ENCODE measurements around the gene DGCR6L. TPM values are rescaled to one million over a fixed set of nuclear protein-coding genes. Genes with fewer than 3 reads are reported as not detected.

DGCR6L gene
- total RNA-seq (2022; extraction: Qiagen RNA extraction; ENCODE audit: low read depth): 29.8 to 44.3 TPM (median 42.0 TPM) in 5 replicates

DNA sequence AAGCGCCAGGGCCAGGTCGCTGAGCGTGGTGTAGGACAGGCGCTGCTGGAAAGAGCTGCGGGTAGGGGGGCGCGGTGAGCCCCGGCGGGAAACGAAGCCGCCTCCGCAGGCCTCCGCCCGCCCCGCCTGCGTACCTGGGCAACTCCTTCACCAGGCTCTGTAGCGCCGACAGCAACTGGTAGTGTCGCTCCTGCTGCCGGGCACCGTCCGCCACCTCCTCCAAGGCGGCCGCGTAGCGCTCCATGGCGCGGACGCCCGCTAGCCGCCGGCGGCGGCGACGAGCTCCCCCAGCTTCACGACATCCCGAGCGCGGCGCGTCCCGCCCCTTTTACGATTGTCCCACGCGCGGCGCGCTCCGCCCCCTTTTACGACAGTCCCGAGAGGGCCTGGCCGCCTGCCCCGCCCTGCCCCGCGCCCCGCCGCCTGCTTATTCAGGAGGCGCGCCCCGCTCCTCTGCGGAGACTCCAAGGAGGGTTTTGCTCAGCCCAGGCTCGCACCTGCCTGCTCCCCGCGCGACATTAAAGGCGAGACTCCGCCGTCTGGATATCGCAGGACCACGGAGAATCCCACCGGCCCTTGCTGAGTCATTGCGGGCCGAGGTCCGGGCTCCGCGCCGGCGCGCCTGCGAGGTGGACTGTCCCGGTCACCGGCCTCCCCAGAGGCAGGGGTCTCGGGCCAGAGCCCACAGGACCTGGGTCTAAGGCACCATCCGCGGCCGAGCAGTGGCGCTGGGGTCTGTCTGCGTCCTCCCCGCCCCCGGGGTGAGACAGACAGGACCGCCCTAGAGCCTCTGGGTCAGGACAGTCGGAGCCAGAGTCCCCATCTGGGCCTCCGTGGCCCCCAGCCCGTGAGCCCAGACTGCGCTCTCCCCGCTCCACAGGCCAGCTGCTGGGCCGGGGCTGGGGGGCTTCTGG lies at the start of gene DGCR6L:
Gene DGCR6L, minus strand, starts transcription at position 316 of the 914 bp plus-strand sequence. Its CDS starts 72 bp downstream, at position 244.

GRCh38 chr22:20268279-20269012 lies 51.4 kb downstream of the DGCR6L start, which contains the start of gene RTN4R:
Gene RTN4R, minus strand, starts transcription at chr22:20268318. Its CDS starts 226 bp downstream, at chr22:20268092.

Other genes with a start within 250 kb of the DGCR6L start
- 17.8 to 20.0 TPM (median 18.9 TPM) in 5 replicates for gene DGCR8, start 239.8 kb downstream of the DGCR6L start, total RNA-seq (2022; extraction: Qiagen RNA extraction; ENCODE audit: low read depth)
- 269 to 301 TPM (median 292 TPM) in 5 replicates for gene RANBP1, start 204.0 kb downstream of the DGCR6L start, total RNA-seq (2022; extraction: Qiagen RNA extraction; ENCODE audit: low read depth)
- 18.7 to 24.7 TPM (median 22.9 TPM) in 5 replicates for gene TRMT2A, start 202.8 kb downstream of the DGCR6L start, total RNA-seq (2022; extraction: Qiagen RNA extraction; ENCODE audit: low read depth)
- 23.0 to 37.1 TPM (median 34.3 TPM) in 5 replicates for gene ZDHHC8, start 188.3 kb downstream of the DGCR6L start, total RNA-seq (2022; extraction: Qiagen RNA extraction; ENCODE audit: low read depth)
- gene CCDC188, start 169.0 kb downstream of the DGCR6L start, total RNA-seq (2022; extraction: Qiagen RNA extraction; ENCODE audit: low read depth): not detected in 5 replicates
- 8.0 to 12.4 TPM (median 11.6 TPM) in 5 replicates for gene RTN4R, start 51.7 kb downstream of the DGCR6L start, total RNA-seq (2022; extraction: Qiagen RNA extraction; ENCODE audit: low read depth)
- gene ZNF74, start 74.1 kb upstream of the DGCR6L start, total RNA-seq (2022; extraction: Qiagen RNA extraction; ENCODE audit: low read depth): 5.7 to 7.8 TPM (median 6.8 TPM) in 5 replicates
- gene SCARF2, start 117.8 kb upstream of the DGCR6L start, total RNA-seq (2022; extraction: Qiagen RNA extraction; ENCODE audit: low read depth): 0.71 to 1.6 TPM (median 0.97 TPM) in 5 replicates
- 7.0 to 11.2 TPM (median 10.2 TPM) in 5 replicates for gene KLHL22, start 175.7 kb upstream of the DGCR6L start, total RNA-seq (2022; extraction: Qiagen RNA extraction; ENCODE audit: low read depth)
- 51.5 to 66.4 TPM (median 60.9 TPM) in 5 replicates for gene MED15, start 187.6 kb upstream of the DGCR6L start, total RNA-seq (2022; extraction: Qiagen RNA extraction; ENCODE audit: low read depth)